ENCODE results near the gene BAZ2A.

DNA sequence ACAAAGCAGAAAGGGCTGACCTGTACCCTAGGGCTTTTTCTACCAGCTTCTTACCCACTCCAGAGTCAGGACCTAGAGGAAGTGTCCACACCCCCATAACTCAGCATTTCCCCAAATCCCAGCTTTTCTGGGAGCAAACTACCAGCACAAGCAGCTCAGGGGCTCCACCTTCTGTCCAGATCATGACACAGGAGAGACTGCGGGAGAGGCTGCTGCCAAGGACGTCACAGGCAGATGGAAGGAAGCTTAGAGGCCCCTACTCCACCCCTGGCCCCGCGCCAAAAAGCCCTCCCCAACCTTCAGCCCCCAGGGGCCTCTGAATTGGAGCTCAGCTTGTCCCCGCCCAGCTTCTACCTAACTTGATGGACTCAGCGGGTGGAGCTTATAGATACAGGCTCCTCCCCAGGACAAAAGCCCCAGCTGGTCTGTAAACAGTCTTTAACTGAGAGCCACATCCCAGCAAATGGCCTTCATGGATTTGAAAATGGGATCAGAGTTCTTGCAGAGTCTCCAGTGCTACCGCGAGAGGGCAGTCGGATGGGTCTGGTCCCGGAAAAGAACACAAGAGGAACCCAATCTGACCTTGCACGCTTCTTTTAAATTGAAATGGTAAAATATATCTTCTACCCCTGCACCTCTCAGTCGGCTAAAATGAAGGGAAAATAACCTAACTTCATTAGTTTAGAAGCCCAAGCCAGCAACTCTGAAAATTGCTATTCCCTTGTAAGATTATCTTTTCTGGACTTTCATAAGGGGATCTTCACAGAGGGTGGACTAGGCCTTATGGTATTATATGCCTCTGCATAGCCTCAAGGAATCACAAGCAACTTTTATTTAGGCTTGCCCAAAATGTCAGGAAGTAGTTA, 6.8 kb upstream of the BAZ2A start:
- no peak for TF ChIP-seq POLR2A (IDR thresholded peaks at IDR 0.05; ENCODE audit: low read length)
- TF ChIP-seq GATA1 (IDR thresholded peaks at IDR 0.05; ENCODE audit: low read depth, low read length), result no peak
